ENCODE measurements around the gene GAREM1.

GRCh38 chr18:32461709-32462272 is 8.9 kb downstream of the GAREM1 start:
- TF ChIP-seq ATF2 (CRISPR knock-in tag; IDR thresholded peaks at IDR 0.05; ENCODE audit: borderline replicate concordance, low read depth) (no peak), MAX (CRISPR knock-in tag; IDR thresholded peaks at IDR 0.05) (no peak), CTCF (IDR thresholded peaks at IDR 0.05) (no peak), HMGXB4 (CRISPR knock-in tag; IDR thresholded peaks at IDR 0.05) (no peak), USF2 (CRISPR knock-in tag; IDR thresholded peaks at IDR 0.05) (no peak), ESRRA (CRISPR knock-in tag; IDR thresholded peaks at IDR 0.05; ENCODE audit: borderline replicate concordance) (no peak), ZBTB43 (CRISPR knock-in tag; IDR thresholded peaks at IDR 0.05) (no peak), NR2C2 (CRISPR knock-in tag; IDR thresholded peaks at IDR 0.05) (no peak), ZNF317 (CRISPR knock-in tag; IDR thresholded peaks at IDR 0.05; ENCODE audit: borderline replicate concordance, low read depth) (no peak)
